Lung microvascular endothelial cell (primary cell): Measurements from ENCODE around the gene TFPI. TPM values are rescaled to one million over a fixed set of nuclear protein-coding genes. Genes with fewer than 3 reads are reported as not detected.

Experiments used
- DNase-seq, 2 donors: peaks; one replicate each; pipeline versions ENCODE4 v3.0.0 to v3.0.0-alpha.2; 2010; ENCODE audit warnings: low read depth in 2 of 2
- total RNA-seq: library from RNA; depleted of rRNA; stranded (reverse); fragments of >200 nt; gene quantifications from 2 replicates; pipeline ENCODE4 v1.2.1, GENCODE V29; 2014

TFPI gene
- total RNA-seq, 1 donor from 2014 or later: 1,922 TPM

GRCh38 chr2:187421519-187421918, 132.7 kb downstream of the TFPI start:
- no peak for DNase-seq

DNA sequence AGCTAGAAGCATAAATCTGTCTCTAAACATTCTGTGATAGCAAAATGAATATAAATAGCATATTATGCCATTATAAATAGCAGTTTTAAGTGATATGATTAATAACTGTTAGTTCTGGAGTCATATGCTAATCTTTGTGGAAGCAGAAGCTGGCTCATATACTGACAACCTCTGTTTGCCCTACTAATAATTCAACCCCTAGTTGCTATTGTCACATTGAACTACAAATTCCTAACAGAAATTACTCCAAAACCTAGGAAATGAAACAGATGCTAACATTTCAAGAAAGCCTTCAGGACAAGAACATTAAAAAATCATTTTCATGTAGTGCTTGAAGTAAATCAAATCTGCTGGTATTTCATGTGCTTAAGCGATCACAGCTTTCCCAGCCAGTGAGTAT, 134.4 kb downstream of the TFPI start:
- no peak for DNase-seq

DNA sequence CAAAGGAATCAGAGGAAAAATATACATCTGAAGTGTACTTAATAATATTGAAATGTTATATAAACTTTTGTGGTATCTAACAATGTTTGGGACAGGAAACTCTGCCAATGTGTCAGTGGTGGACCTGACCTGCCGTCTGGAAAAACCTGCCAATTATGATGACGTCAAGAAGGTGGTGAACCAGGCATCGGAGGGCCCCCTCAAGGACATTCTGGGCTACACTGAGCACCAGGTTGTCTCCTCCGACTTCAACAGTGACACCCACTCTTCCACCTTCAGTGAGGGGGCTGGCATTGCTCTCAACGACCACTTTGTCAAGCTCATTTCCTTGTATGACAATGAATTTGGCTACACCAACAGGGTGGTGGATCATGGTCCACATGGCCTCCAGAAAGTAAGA, 138.8 kb downstream of the TFPI start:
- DNase-seq: no peak

Other genes starting within 250 kb of the TFPI start
- 266 and 272 TPM in 2 replicates for gene CALCRL, start 106.2 kb downstream of the TFPI start, total RNA-seq